ENCODE measurements around the gene WDR31. TPM values are rescaled to one million over a fixed set of nuclear protein-coding genes. Genes with fewer than 3 reads are reported as not detected.

The WDR31 gene
- total RNA-seq, 1 experiment from 2014 or later = 11.2 TPM

GRCh38 chr9:113309204-113309813, 30.8 kb downstream of the WDR31 start:
- Histone ChIP-seq H3K27ac (no peak overlapping the region), H3K27me3 (ENCODE audit: insufficient read depth, low read depth) (no peaks in the 10 kb centered on the region), H3K9me2 (ENCODE audit: insufficient read depth) (no peaks in the 10 kb centered on the region), H3K79me2 (ENCODE audit: low read depth) (no peaks in the 10 kb centered on the region), H3K4me2 (no peak overlapping the region), H3F3A (ENCODE audit: insufficient read depth, low read depth) (no peaks in the 10 kb centered on the region), H3K4me3 (no peak overlapping the region), H3K36me3 (ENCODE audit: low read depth) (no peaks in the 10 kb centered on the region), H3K9me3 (ENCODE audit: insufficient read depth, low read depth) (no peaks in the 10 kb centered on the region), H4K20me1 (ENCODE audit: insufficient read depth) (no peaks in the 10 kb centered on the region), H2AFZ (no peak overlapping the region), H3K4me1 (replicated peaks; ENCODE audit: insufficient read depth) (no peaks in the 10 kb centered on the region; the same call in 1 of the 2 replicates)
- no peak for TF ChIP-seq EZH2 (IDR thresholded peaks at IDR 0.05; ENCODE audit: low read depth)
- TF ChIP-seq, protein P1, sequence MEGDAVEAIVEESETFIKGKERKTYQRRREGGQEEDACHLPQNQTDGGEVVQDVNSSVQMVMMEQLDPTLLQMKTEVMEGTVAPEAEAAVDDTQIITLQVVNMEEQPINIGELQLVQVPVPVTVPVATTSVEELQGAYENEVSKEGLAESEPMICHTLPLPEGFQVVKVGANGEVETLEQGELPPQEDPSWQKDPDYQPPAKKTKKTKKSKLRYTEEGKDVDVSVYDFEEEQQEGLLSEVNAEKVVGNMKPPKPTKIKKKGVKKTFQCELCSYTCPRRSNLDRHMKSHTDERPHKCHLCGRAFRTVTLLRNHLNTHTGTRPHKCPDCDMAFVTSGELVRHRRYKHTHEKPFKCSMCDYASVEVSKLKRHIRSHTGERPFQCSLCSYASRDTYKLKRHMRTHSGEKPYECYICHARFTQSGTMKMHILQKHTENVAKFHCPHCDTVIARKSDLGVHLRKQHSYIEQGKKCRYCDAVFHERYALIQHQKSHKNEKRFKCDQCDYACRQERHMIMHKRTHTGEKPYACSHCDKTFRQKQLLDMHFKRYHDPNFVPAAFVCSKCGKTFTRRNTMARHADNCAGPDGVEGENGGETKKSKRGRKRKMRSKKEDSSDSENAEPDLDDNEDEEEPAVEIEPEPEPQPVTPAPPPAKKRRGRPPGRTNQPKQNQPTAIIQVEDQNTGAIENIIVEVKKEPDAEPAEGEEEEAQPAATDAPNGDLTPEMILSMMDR (conservative IDR thresholded peaks at IDR 0.05) = peak; percentile 82
- CTCF ChIA-PET = interaction anchor here (0.6 to 1.2 kb wide), 2 partner anchors 20 to 37 kb away, joined by 3 to 6 read pairs; no protein-coding TSS in a partner anchor
- intact Hi-C loops (cut with micrococcal nuclease; ENCODE audit: unreplicated experiment) = loop anchor here (1.0 to 2.0 kb wide), 4 partner anchors 31 to 346 kb away; partner anchors contain the start of gene WDR31
- no TSS peak for BruUV-seq (replicated peaks)
- POLR2A ChIA-PET (ENCODE audit: unreplicated experiment) = no interaction called here
- peak; percentile 17 to 44 for DNase-seq

DNA sequence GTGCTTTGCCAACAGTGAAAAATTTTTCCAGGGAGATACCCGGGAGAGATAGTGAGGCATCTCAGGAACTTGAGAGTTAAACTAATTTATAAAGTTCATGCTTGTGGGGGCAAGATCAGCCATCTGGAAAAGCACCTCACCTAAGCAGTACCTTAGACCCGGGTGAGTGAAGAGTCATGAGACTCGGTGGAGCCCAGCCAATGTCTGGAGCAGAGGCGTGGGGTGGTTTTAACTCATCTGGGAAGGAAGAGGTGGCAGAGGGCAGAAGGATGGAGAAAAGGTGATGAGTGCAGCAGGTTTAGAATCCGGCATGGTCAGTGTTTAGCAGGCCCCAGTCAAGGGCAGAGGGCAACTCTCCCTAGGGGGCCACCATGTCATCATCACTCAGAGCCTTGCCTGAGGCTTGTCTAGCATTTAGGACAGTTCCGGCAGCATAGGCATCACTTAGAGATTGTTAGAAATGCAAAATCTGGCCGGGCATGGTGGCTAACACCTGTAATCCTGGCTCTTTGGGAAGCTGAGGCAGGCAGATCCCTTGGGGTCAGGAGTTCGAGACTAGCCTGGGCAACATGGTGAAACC, 32.6 kb downstream of the WDR31 start:
- no peak overlapping the region for H3K27ac ChIP-seq
- no peaks in the 10 kb centered on the region for H3K79me2 ChIP-seq (ENCODE audit: low read depth)
- H3F3A ChIP-seq (ENCODE audit: insufficient read depth, low read depth) = no peaks in the 10 kb centered on the region
- POLR2A ChIA-PET (ENCODE audit: unreplicated experiment) = no interaction called here
- H3K9me3 ChIP-seq (ENCODE audit: insufficient read depth, low read depth) = no peaks in the 10 kb centered on the region
- no peaks in the 10 kb centered on the region; the same call in 1 of the 2 replicates for H3K4me1 ChIP-seq (replicated peaks; ENCODE audit: insufficient read depth)
- H4K20me1 ChIP-seq (ENCODE audit: insufficient read depth) = no peaks in the 10 kb centered on the region
- no peaks in the 10 kb centered on the region for H3K27me3 ChIP-seq (ENCODE audit: insufficient read depth, low read depth)
- no peak overlapping the region for H2AFZ ChIP-seq
- H3K36me3 ChIP-seq (ENCODE audit: low read depth) = no peaks in the 10 kb centered on the region
- H3K4me2 ChIP-seq = no peak overlapping the region
- no peak overlapping the region for H3K4me3 ChIP-seq
- CTCF ChIA-PET = interaction anchor here (0.7 kb wide), 1 partner anchor 899 kb away, joined by 3 read pairs; no protein-coding TSS in a partner anchor
- intact Hi-C loops (cut with micrococcal nuclease; ENCODE audit: unreplicated experiment) = no loop called here
- no peak for DNase-seq
- BruUV-seq (replicated peaks) = no TSS peak
- H3K9me2 ChIP-seq (ENCODE audit: insufficient read depth) = no peaks in the 10 kb centered on the region
- no peak for TF ChIP-seq EZH2 (IDR thresholded peaks at IDR 0.05; ENCODE audit: low read depth)
- TF ChIP-seq, protein P1 (conservative IDR thresholded peaks at IDR 0.05) = no peak

GRCh38 chr9:113306566-113306965, 33.5 kb downstream of the WDR31 start:
- TF ChIP-seq, protein P1 (conservative IDR thresholded peaks at IDR 0.05) = no peak
- no peak for TF ChIP-seq EZH2 (IDR thresholded peaks at IDR 0.05; ENCODE audit: low read depth)
- Histone ChIP-seq H4K20me1 (ENCODE audit: insufficient read depth) (no peaks in the 10 kb centered on the region), H3F3A (ENCODE audit: insufficient read depth, low read depth) (no peaks in the 10 kb centered on the region), H3K9me2 (ENCODE audit: insufficient read depth) (no peaks in the 10 kb centered on the region), H3K36me3 (ENCODE audit: low read depth) (no peaks in the 10 kb centered on the region), H3K9me3 (ENCODE audit: insufficient read depth, low read depth) (no peaks in the 10 kb centered on the region), H3K79me2 (ENCODE audit: low read depth) (no peaks in the 10 kb centered on the region), H3K4me3 (no peak overlapping the region), H3K27me3 (ENCODE audit: insufficient read depth, low read depth) (no peaks in the 10 kb centered on the region), H2AFZ (no peak overlapping the region), H3K4me2 (no peak overlapping the region), H3K27ac (no peak overlapping the region), H3K4me1 (replicated peaks; ENCODE audit: insufficient read depth) (no peaks in the 10 kb centered on the region; the same call in 1 of the 2 replicates)
- intact Hi-C loops (cut with micrococcal nuclease; ENCODE audit: unreplicated experiment) = no loop called here
- BruUV-seq (replicated peaks) = no TSS peak
- POLR2A ChIA-PET (ENCODE audit: unreplicated experiment) = no interaction called here
- no peak for DNase-seq
- CTCF ChIA-PET = no interaction called here

Data from PC-9 (cell line).